22Rv1 (cell line): Measurements from ENCODE around the gene RUNX2.

Experiments used
- H3K27ac ChIP-seq: fragments of 450-650 bp; 2 replicates; pipeline ENCODE4 v1.5.1; 2017
- ZFX ChIP-seq: fragments of 450-650 bp; IDR thresholded peaks from 2 replicates; pipeline ENCODE4 v1.6.1; 2017; ENCODE audit warnings: antibody characterized with exemption, borderline replicate concordance
- TF ChIP-seq, protein P1 (sequence below): fragments of 450-650 bp; IDR thresholded peaks from 2 replicates; pipeline ENCODE4 v1.5.1; 2017; ENCODE audit warnings: mild to moderate bottlenecking

Gene RUNX2

DNA sequence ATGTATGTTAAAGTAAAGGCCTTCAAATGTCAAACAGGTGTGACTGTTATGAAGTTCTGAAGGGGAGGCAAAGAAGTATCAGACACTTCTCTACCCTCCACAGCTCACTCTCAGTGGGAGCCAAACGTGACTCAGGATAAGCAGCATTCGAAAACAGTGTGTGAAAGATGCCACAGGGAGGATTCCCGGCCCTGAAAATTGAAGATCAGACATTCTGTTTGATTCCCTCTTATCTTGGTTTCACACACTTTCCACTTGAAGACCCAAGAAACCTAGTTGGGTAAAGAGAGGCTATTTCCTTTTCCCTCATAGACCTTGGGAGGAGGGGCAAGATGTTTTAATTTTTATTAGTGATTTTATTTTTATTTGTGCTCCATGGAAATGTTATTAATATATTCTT is 213.8 kb downstream of the RUNX2 start:
- H3K27ac ChIP-seq = no peak overlapping the region
- TF ChIP-seq ZFX = no peak
- TF ChIP-seq, protein P1, sequence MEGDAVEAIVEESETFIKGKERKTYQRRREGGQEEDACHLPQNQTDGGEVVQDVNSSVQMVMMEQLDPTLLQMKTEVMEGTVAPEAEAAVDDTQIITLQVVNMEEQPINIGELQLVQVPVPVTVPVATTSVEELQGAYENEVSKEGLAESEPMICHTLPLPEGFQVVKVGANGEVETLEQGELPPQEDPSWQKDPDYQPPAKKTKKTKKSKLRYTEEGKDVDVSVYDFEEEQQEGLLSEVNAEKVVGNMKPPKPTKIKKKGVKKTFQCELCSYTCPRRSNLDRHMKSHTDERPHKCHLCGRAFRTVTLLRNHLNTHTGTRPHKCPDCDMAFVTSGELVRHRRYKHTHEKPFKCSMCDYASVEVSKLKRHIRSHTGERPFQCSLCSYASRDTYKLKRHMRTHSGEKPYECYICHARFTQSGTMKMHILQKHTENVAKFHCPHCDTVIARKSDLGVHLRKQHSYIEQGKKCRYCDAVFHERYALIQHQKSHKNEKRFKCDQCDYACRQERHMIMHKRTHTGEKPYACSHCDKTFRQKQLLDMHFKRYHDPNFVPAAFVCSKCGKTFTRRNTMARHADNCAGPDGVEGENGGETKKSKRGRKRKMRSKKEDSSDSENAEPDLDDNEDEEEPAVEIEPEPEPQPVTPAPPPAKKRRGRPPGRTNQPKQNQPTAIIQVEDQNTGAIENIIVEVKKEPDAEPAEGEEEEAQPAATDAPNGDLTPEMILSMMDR = no peak

DNA sequence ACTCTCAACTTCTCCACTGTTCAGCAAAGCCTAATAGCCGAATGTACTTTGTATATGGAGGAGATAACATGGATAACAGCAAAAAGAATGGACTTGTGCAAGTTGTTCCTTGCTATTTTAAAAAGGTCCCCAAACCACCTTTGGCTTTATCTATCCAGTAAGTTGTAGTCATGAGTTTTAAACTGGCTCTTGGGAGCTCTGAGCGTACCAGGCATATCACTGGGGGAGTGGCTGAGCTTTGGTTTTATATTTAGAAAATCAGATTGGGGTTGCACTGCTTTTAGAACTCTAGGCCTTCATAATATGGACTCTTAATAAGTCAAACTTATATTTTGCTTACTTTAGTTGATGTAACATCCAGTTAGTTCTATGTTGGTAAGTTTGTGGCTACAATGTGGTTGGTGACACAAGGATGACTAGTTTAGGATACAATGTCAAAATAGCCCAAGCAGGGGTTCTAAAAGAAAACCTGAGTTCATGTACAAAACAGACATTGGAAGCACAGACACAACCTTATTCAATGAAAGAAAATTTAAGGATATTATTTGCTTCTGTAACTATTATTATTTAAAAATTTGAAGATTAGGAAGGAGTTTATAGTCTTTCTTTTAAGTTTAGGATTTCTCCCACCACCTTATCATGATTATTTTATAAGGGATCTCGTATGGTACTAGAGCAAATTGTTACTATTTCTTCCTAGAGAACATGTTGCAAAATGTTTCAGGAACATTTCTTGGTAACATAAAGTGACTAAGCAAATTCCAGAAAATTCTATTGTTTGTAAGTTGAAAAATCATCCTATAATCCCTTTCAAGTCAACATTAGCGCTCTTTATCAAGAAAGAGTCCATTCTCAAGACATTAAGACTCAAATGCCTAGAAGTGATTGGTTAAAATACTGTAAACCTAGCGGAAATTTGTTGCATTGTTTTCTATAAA is 215.4 kb downstream of the RUNX2 start:
- no peak overlapping the region for H3K27ac ChIP-seq
- TF ChIP-seq ZFX = no peak
- TF ChIP-seq, protein P1 = no peak

DNA sequence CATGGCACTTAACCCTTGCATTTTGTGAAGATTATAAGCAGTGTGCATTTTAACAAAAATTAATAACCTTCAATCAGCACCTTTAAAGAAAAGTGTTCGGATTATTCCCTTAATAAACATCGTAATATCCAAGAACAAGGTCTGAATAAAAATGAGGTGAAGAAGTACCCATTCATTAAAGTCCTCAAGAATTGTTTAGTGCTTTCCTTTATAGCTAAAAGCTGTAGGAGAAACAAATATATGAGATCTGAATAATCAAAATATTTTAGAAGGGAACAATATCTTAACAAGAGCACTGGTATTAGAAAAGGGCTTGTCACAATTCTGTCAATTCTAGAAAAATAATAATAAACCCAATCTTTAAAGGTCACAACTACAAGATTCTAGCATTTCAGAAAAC is 217.3 kb downstream of the RUNX2 start:
- H3K27ac ChIP-seq = no peak overlapping the region
- no peak for TF ChIP-seq ZFX
- TF ChIP-seq, protein P1 = no peak

DNA sequence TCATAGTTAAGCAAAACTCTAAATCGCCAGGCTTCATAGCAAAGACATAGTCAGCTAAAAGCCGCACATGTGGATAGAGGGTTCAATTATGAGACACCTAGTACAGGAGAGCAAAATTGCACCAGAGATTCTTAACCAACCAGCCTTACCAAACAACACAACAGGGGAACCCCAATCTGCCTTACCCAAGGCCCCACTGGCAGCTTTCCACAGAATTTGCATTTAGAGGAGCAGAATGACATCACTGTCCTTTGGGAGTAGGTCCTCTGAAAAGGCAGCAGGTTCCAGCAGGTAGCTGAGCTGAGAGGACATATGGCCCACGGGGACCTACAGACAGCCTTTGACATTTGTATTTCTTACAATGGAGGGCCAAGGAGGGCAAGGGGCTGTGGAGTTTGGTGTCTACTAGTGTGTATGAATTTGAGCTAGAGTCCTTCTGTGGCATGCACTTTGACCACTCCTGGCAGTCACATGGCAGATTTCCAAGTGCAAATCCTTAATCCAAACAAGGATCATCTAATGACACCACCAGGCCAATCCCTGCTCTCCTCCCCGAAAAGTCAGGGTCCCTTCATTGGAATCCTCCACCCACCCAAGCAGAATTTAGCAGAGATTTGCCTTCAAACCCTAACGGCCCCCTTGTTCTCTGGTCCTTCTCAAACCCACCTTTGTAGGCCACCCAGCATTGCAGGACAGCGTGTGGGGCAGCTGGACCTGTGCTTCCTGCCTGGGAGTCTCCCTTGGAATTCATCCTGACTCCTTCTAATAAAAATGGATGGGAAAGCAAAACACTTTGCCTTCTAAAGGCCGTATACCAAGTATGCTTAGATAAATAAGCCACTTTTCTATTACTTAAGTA is 220.8 kb downstream of the RUNX2 start:
- TF ChIP-seq, protein P1 = no peak
- no peak for TF ChIP-seq ZFX
- H3K27ac ChIP-seq = no peak overlapping the region

DNA sequence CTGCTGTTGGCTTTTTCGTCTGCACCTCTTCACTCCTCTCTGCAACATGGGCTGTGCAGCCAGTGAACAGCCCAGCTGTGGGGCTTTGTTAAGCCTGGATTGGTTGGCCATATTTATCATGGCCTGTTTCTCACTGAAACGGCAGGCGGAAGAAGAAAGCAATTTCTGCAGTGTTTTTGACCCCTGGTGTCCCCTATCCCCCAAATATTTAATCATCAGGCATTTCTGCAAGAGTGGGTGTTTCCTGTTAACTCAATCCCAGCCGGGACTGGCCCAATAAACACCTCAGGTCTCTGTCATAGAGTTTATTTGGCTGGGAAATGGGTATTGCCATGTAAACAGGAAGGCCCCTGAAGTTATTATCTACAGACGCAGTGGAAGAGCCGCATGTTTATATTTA is 224.4 kb downstream of the RUNX2 start:
- TF ChIP-seq ZFX = no peak
- TF ChIP-seq, protein P1 = no peak
- H3K27ac ChIP-seq = no peak overlapping the region

DNA sequence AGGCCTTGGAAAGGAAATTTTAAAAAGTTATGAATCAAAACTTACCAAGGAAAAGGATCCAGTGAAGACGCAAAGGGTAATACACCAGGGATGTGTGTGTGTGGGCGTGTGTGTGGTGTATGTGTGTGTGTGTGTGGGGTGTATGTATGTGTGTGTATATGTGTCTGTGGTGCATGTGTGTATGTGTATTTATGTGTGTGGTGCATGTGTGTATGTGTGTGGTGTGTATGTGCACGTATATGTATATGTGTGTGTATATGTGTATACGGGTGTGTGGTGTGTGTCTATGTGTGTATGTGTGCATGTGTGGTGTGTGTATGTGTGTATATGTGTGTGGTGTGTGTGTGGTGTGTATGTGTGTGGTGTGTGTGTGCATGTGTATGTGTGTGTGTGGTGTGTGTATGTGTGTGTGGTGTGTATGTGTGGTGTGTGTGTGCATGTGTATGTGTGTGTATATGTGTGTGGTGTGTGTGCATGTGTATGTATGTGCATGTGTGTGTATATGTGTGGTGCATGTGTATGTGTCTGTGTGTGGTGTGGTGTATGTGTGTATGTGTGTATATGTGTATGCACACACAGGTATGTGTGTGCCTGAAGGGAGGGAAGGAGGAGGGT is 225.7 kb downstream of the RUNX2 start:
- no peak overlapping the region for H3K27ac ChIP-seq
- TF ChIP-seq ZFX = no peak
- TF ChIP-seq, protein P1 = no peak
